HG03565 (cell line): ENCODE data around the gene GPATCH1.
A peak's percentile ranks its signal among the peaks of the same experiment; 100 is the strongest.
"Not testable (repeated sequence)": the region's sequence is repeated elsewhere in the genome, so short reads cannot be mapped to it uniquely, and the experiment has no call there.

Experiments
- ATAC-seq: cut with Tn5 transposase; IDR thresholded peaks from one replicate; pipeline ENCODE4 v1.9.1; 2021; ENCODE audit warnings: mild to moderate bottlenecking, moderate library complexity; ENCODE audit not compliant: unreplicated experiment

Gene GPATCH1

GRCh38 chr19:33154313-33154712 lies 73.3 kb downstream of the GPATCH1 start:
- ATAC-seq, result not testable (repeated sequence)

- ATAC-seq, result no peak
These were observed 75.4 kb downstream of the GPATCH1 start for GRCh38 chr19:33156334-33156733.

- ATAC-seq, result no peak
These were observed 76.9 kb downstream of the GPATCH1 start for GRCh38 chr19:33157906-33158305.

GRCh38 chr19:33158365-33158764 lies 77.4 kb downstream of the GPATCH1 start:
- ATAC-seq, result no peak

GRCh38 chr19:33159149-33159548 lies 78.2 kb downstream of the GPATCH1 start:
- ATAC-seq, result no peak

GRCh38 chr19:33159893-33160292 lies 78.9 kb downstream of the GPATCH1 start:
- no peak for ATAC-seq

GRCh38 chr19:33161201-33161600 lies 80.2 kb downstream of the GPATCH1 start:
- no peak for ATAC-seq

GRCh38 chr19:33163481-33163880 lies 82.5 kb downstream of the GPATCH1 start:
- no peak for ATAC-seq

DNA sequence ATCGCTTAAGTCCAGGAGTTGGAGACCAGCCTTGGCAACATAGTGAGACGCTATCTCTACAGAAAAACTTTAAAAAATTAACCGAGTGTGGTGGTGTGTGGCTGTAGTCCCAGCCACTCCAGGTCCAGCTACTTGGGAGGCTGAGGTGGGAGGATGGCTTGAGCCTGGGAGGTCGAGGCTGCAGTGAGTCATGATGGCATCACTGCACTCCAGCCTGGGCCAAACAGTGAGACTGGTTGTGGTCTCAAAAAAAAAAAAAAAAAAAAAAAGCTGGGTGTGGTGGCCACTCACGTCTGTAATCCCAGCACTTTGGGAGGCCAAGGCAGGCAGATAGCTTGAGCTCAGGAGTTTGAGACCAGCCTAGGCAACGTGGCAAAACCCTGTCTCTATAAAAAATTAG lies 85.1 kb downstream of the GPATCH1 start:
- ATAC-seq, result not testable (repeated sequence)

- no peak for ATAC-seq
These were observed 86.5 kb downstream of the GPATCH1 start for GRCh38 chr19:33167438-33167837.

DNA sequence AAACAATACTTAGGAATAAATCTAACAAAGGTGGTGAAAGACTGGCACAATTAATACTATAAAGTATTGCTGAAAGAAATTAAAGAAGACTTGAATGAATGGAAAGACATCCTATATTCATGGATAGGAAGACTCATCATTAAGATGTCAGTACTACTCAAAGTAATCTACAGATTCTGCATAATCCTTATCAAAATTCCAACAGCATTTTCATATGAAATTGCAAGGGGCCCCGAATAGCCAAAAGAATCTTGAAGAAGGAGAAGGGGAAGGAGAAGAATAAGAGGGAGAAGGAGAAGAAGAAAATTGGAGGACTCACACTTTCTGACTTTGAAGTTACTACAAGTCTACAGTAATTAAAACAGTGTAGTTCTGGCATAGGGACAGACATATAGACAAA lies 87.5 kb downstream of the GPATCH1 start:
- no peak for ATAC-seq

GRCh38 chr19:33171222-33171795 lies 90.3 kb downstream of the GPATCH1 start:
- no peak for ATAC-seq

DNA sequence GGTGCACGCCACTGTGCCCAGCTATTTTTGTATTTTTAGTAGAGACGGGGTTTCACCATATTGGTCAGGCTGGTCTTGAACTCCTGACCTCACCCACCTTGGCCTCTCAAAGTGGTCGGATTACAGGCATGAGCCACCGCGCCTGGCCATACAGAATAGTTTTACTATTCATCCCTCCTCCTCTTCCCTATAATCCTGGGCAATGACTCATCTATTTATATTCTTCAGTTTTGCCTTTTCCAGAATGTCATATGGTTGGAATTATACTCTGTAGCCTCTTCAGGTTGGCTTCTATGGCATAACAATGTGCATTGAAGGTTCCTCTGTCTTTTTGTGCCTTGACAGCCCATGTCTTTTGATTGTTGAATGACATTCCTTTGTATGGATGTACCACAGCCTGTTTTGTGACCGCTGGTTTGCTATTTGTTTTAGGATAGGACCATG lies 91.0 kb downstream of the GPATCH1 start:
- ATAC-seq, result no peak

DNA sequence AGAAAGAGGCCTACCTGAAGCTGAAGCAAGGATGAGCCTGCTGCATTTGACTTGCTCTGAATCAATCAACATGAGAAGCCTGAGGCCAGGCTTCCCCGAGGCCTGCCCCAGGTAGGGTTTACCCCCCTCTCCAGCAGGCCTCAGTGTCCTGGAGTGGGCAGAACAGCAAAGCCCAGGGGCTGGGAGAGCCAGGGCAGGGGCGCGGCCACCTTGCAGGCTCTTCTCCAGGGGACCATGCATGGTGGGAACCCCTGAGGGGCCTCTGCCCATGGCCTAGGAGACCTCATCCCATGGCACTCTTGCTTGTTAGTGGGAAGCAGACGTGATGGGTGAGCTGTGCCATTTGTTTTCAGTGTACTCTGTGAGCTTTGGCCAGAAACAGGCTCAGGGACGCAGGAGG lies 93.2 kb downstream of the GPATCH1 start:
- ATAC-seq, result no peak

DNA sequence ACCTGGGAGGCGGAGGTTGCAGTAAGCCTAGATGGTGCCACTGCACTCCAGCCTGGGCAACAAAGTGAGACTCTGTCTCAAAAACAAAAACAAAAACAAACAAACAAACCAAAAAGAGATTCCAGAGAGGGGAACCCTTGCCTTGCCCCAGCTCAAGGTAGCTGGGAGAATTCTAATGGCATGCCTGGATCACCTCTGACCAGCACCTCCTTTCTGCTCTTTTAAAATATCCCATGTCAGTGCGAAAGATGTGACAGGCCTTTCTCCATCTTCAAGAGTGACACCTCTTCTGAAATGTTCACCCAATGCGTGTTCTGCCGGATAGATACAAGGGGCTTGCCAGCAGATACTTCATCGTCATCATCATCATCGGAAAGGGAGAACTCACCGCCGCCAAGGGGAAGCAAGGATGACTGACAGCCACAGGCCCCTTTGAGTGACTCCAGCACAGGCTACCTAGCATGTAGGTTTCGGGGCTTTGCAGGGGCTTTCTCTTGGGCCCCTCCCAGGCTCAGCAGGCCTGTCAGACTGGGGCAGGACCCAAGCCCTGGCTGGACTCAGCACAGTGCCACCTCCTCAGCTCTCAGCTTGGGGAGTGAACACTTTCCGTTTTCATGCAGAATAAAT lies 94.3 kb downstream of the GPATCH1 start:
- ATAC-seq, result no peak

DNA sequence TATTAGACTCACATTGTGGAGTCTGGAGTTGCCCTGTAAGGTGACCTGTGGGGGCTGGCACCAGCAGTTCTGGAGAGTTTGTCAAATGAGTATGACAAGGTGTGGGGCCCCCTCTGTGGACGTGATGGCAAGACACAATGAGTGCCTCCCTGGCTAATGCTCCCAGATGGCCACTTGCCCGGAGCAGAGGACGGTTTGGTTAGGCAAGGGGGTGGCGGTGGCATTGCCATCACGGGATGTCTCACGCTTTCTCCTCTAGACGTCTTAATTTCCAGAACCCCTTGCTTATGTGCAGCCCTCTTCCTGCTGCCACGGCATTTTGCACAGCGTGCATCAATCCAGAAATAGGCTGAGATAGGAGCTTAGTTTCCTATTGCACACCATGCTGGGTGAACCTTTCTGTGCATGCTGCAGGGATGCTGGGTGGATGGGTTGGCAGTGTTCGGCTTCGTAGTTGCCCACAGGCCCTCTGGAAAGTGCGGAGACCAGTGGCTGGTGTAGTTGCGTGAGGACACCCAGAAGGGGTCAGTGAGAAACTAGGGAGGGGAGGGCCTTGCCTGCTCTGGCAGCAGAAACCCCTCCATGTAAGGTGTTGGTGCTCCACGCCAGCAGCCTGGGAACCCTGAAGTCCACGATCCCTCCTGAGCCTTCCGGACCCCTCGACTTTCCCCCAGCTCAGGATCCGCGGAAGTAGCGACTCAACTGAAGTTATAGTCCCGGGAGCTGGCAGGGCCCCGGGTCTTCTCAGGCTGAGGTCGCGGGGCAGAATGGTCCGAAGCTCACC lies 95.1 kb downstream of the GPATCH1 start:
- peak; percentile 1 for ATAC-seq

GRCh38 chr19:33176670-33177416 lies 95.9 kb downstream of the GPATCH1 start:
- ATAC-seq, result peak; percentile 68

DNA sequence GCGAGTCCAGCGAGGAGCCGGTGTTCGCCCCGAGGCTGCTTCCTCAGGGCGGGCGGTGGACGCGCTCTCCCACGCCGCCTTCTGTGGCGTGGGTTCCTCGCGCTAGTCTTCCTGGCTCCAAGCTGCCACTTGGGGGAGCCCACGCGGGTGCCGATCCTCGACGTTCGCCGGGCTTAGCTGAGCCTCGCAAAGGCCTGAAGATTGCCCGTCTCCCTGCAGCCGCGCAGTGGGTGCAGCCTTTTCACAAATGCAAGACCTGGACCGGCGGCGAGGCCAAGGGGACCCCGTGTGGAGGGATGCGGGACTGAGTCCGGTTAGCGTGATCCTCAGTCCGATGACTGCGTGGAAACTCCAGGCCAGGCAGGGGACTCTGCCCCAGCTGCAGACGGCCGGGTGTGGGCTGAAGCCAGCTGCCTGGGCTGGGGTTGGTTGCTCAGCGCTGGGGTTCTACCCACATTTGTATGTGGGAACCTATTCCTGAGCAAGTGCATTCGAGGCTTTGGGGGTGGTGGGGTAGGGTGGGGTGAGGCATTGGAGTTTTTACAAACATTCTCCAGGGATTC lies 96.5 kb downstream of the GPATCH1 start:
- ATAC-seq, result no peak
